Measurements from ENCODE around the gene HEXA. TPM values are rescaled to one million over a fixed set of nuclear protein-coding genes. Genes with fewer than 3 reads are reported as not detected.

Gene HEXA
- total and polyA plus RNA-seq, 2 of the 8 experiments (the other 6 are each of a cell fraction or from before 2014, with no cell fraction given): 52.5 to 73.7 TPM

DNA sequence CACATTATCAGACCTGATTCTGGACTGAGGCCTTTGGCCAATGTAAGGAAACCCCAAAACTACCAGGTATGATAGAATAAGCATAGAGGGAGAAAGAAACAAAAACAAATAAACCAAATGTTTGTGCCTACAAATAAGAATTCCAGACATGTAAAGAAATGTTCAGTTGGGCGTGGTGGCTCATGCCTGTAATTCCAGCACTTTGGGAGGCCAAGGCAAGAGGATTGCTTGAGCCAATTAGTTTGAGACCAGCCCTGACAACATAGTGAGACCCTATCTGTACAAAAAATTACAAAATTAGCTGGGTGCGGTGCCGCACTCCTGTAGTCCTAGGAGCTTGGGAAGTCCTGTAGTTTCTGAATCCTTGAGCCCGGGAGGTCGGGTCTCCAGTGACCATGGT lies 35.3 kb upstream of the HEXA start:
- no peak overlapping the region for H2AFZ ChIP-seq (ENCODE audit: low read length)
- no peak overlapping the region for H4K91ac ChIP-seq (replicated peaks; ENCODE audit: insufficient read length, low read length)

More for the DNA sequence above, 35.3 kb upstream of the HEXA start:
- H3K27ac ChIP-seq (ENCODE audit: low read depth, low read length): no peak overlapping the region
- H2AK5ac ChIP-seq (ENCODE audit: low read depth, low read length): no peak overlapping the region
- ChIA-PET POLR2A (ENCODE audit: partially characterized antibody) (no interaction called here), CTCF (ENCODE audit: partially characterized antibody) (interaction anchor here (1.1 kb wide), 1 partner anchor 22 kb away, joined by 3 read pairs; no protein-coding TSS in a partner anchor)
- H3K4me2 ChIP-seq (ENCODE audit: insufficient read depth in 1 of 2, low read depth in 2 of 2, low read length in 2 of 2): no peak overlapping the region
- no peak overlapping the region for H2BK12ac ChIP-seq (ENCODE audit: low read depth, low read length)
- DNase-seq (ENCODE audit: low read depth in 1 of 2, low spot score in 2 of 2): no peak
- FAIRE-seq: no peak
- no peak overlapping the region for H2BK20ac ChIP-seq (ENCODE audit: low read length)
- H4K8ac ChIP-seq (ENCODE audit: extremely low read depth, insufficient read depth, low read length): no peak overlapping the region
- no peak overlapping the region for H3K56ac ChIP-seq (replicated peaks; ENCODE audit: insufficient read length, low read depth, low read length)
- H3K27me3 ChIP-seq (replicated peaks in 1 of 4; ENCODE audit: control insufficient read depth in 3 of 4, extremely low read depth in 1 of 4, insufficient read depth in 3 of 4, low read length in 3 of 4): peaks cover 0 to 1% (median 0%) of the 10 kb centered on the region in 4 experiments; a peak in 1 of 7 replicates
- H2BK15ac ChIP-seq (ENCODE audit: low read length): no peak overlapping the region
- H4K5ac ChIP-seq (ENCODE audit: insufficient read length, low read depth, low read length): no peak overlapping the region
- no peaks in the 10 kb centered on the region for H3K79me1 ChIP-seq (ENCODE audit: low read depth, low read length)
- no peak overlapping the region for H3K9ac ChIP-seq (replicated peaks in 1 of 4; ENCODE audit: extremely low read depth in 1 of 4, low read depth in 3 of 4, low read length in 3 of 4)
- no peak overlapping the region for H2BK5ac ChIP-seq (ENCODE audit: low read depth, low read length)
- WGBS, 2 experiments (ENCODE audit: extremely low coverage in 1 of 2, insufficient coverage in 1 of 2, insufficient read length in 1 of 2, insufficient replicate concordance in 2 of 2, low coverage in 1 of 2, low lambda C conversion rate in 2 of 2, missing lambda C conversion rate in 1 of 2): 84% methylated on average over 5 of the region's 5 CpGs; no CpG with 5 or more reads in 1 of the 2 experiments
- no peak overlapping the region for H3K4ac ChIP-seq (replicated peaks; ENCODE audit: insufficient read length, low read depth, low read length)
- no peak overlapping the region for H3K18ac ChIP-seq (ENCODE audit: extremely low read depth, low read length)
- no peak for TF ChIP-seq YY1 (IDR thresholded peaks at IDR 0.05; ENCODE audit: low read depth, low read length)
- TF ChIP-seq, protein P1, sequence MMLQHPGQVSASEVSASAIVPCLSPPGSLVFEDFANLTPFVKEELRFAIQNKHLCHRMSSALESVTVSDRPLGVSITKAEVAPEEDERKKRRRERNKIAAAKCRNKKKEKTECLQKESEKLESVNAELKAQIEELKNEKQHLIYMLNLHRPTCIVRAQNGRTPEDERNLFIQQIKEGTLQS (IDR thresholded peaks at IDR 0.05; ENCODE audit: insufficient read depth, low read depth, low read length): no peak
- no peak for TF ChIP-seq KDM5A (IDR thresholded peaks at IDR 0.05; ENCODE audit: low read length)
- no peak for TF ChIP-seq SAP30 (IDR thresholded peaks at IDR 0.05; ENCODE audit: insufficient read depth, insufficient replicate concordance, low read length)
- TF ChIP-seq RNF2 (IDR thresholded peaks at IDR 0.05; ENCODE audit: borderline replicate concordance, low read depth, low read length, missing control alignments, poor library complexity, severe bottlenecking): no peak
- no peak overlapping the region for H3K4me3 ChIP-seq (ENCODE audit: extremely low read depth in 1 of 4, insufficient read depth in 2 of 4, low read depth in 3 of 4, low read length in 4 of 4)
- no peaks in the 10 kb centered on the region; a peak in 1 of 4 replicates for H3K9me3 ChIP-seq (ENCODE audit: insufficient read depth in 2 of 2, low read depth in 1 of 2, low read length in 1 of 2)
- no peaks in the 10 kb centered on the region for H3K36me3 ChIP-seq (ENCODE audit: control insufficient read depth in 2 of 4, insufficient read depth in 4 of 4, low read length in 3 of 4)
- H3K23me2 ChIP-seq (ENCODE audit: low read depth, low read length): no peaks in the 10 kb centered on the region
- no peak overlapping the region for H3K23ac ChIP-seq (ENCODE audit: insufficient read length)
- no peaks in the 10 kb centered on the region for H3K79me2 ChIP-seq (ENCODE audit: control insufficient read depth in 1 of 2, insufficient read depth in 2 of 2, low read length in 2 of 2)
- no peak overlapping the region for H2BK120ac ChIP-seq (replicated peaks; ENCODE audit: low read depth, low read length)
- H4K20me1 ChIP-seq (replicated peaks in 1 of 2; ENCODE audit: control insufficient read depth in 1 of 2, insufficient read depth in 2 of 2, low read length in 2 of 2): no peaks in the 10 kb centered on the region
- no peaks in the 10 kb centered on the region for H3K4me1 ChIP-seq (replicated peaks in 1 of 4; ENCODE audit: control insufficient read depth in 3 of 4, insufficient read depth in 4 of 4, low read length in 3 of 4)
- no peak overlapping the region for H3K14ac ChIP-seq (ENCODE audit: insufficient read length)
